ENCODE data around the gene SETD1B. TPM values are rescaled to one million over a fixed set of nuclear protein-coding genes. Genes with fewer than 3 reads are reported as not detected.

SETD1B gene
- total and polyA plus RNA-seq, 2 experiments from 2014 or later: 2.0 to 2.7 TPM

GRCh38 chr12:121769297-121769830 lies 34.4 kb upstream of the SETD1B start:
- in situ Hi-C loops (cut with MboI): no loop called here
- TF ChIP-seq EZH2 (IDR thresholded peaks at IDR 0.05; ENCODE audit: insufficient read depth, poor library complexity, severe bottlenecking): no peak
- TF ChIP-seq EZH2phosphoT487 (IDR thresholded peaks at IDR 0.05; ENCODE audit: insufficient read depth, low read depth): no peak
- Histone ChIP-seq H3K27me3 (replicated peaks; ENCODE audit: insufficient read depth) (no peaks in the 10 kb centered on the region), H3K4me2 (ENCODE audit: unreplicated experiment) (no peak overlapping the region), H3K9me3 (ENCODE audit: low read depth) (no peaks in the 10 kb centered on the region), H2AFZ (no peak overlapping the region), H3K27ac (no peak overlapping the region), H3K79me2 (ENCODE audit: insufficient read depth) (no peaks in the 10 kb centered on the region), H3F3A (ENCODE audit: insufficient read depth) (peaks cover 17% of the 10 kb centered on the region; the same call in 1 of the 2 replicates), H3K9me2 (ENCODE audit: insufficient read depth) (no peaks in the 10 kb centered on the region), H3K4me1 (ENCODE audit: insufficient read depth) (peaks cover 31% of the 10 kb centered on the region), H3K36me3 (ENCODE audit: low read depth) (no peaks in the 10 kb centered on the region), H3K4me3 (no peak overlapping the region), H3K9ac (no peak overlapping the region), H4K20me1 (ENCODE audit: insufficient read depth) (no peaks in the 10 kb centered on the region)
- WGBS, 2 experiments (ENCODE audit: low coverage in 1 of 2, low lambda C conversion rate in 2 of 2, missing lambda C conversion rate in 2 of 2): 89% methylated on average over 9 of the region's 9 CpGs
- DNase-seq: no peak

- no peaks in the 10 kb centered on the region for H3K36me3 ChIP-seq (ENCODE audit: low read depth)
- H3F3A ChIP-seq (ENCODE audit: insufficient read depth): peaks cover 17% of the 10 kb centered on the region; the same call in 1 of the 2 replicates
- H3K4me1 ChIP-seq (ENCODE audit: insufficient read depth): peaks cover 31% of the 10 kb centered on the region
- H4K20me1 ChIP-seq (ENCODE audit: insufficient read depth): no peaks in the 10 kb centered on the region
- no peaks in the 10 kb centered on the region for H3K27me3 ChIP-seq (replicated peaks; ENCODE audit: insufficient read depth)
- H3K27ac ChIP-seq: no peak overlapping the region
- in situ Hi-C loops (cut with MboI): no loop called here
- no peak for TF ChIP-seq EZH2 (IDR thresholded peaks at IDR 0.05; ENCODE audit: insufficient read depth, poor library complexity, severe bottlenecking)
- TF ChIP-seq EZH2phosphoT487 (IDR thresholded peaks at IDR 0.05; ENCODE audit: insufficient read depth, low read depth): no peak
- H3K9ac ChIP-seq: no peak overlapping the region
- DNase-seq: no peak
- H3K9me2 ChIP-seq (ENCODE audit: insufficient read depth): no peaks in the 10 kb centered on the region
- whole genome bisulfite sequencing, 2 experiments (ENCODE audit: low coverage in 1 of 2, low lambda C conversion rate in 2 of 2, missing lambda C conversion rate in 2 of 2): 88 to 92% methylated on average over 11 of the region's 11 CpGs
- no peaks in the 10 kb centered on the region for H3K79me2 ChIP-seq (ENCODE audit: insufficient read depth)
- no peaks in the 10 kb centered on the region for H3K9me3 ChIP-seq (ENCODE audit: low read depth)
- no peak overlapping the region for H3K4me2 ChIP-seq (ENCODE audit: unreplicated experiment)
- H3K4me3 ChIP-seq: no peak overlapping the region
- no peak overlapping the region for H2AFZ ChIP-seq
Observed at GRCh38 chr12:121769831-121770301, 33.9 kb upstream of the SETD1B start.

GRCh38 chr12:121770388-121770787 lies 33.4 kb upstream of the SETD1B start:
- Histone ChIP-seq H3K4me3 (no peak overlapping the region), H2AFZ (no peak overlapping the region), H3K36me3 (ENCODE audit: low read depth) (no peaks in the 10 kb centered on the region), H3K4me2 (ENCODE audit: unreplicated experiment) (no peak overlapping the region), H3F3A (ENCODE audit: insufficient read depth) (peaks cover 13% of the 10 kb centered on the region; the same call in 1 of the 2 replicates), H3K27ac (no peak overlapping the region), H3K9me2 (ENCODE audit: insufficient read depth) (no peaks in the 10 kb centered on the region), H3K4me1 (ENCODE audit: insufficient read depth) (peaks cover 29% of the 10 kb centered on the region), H3K9me3 (ENCODE audit: low read depth) (no peaks in the 10 kb centered on the region), H4K20me1 (ENCODE audit: insufficient read depth) (no peaks in the 10 kb centered on the region), H3K79me2 (ENCODE audit: insufficient read depth) (no peaks in the 10 kb centered on the region), H3K27me3 (replicated peaks; ENCODE audit: insufficient read depth) (no peaks in the 10 kb centered on the region), H3K9ac (no peak overlapping the region)
- DNase-seq: no peak
- TF ChIP-seq EZH2 (IDR thresholded peaks at IDR 0.05; ENCODE audit: insufficient read depth, poor library complexity, severe bottlenecking): no peak
- no peak for TF ChIP-seq EZH2phosphoT487 (IDR thresholded peaks at IDR 0.05; ENCODE audit: insufficient read depth, low read depth)
- in situ Hi-C loops (cut with MboI): no loop called here
- WGBS, 2 experiments (ENCODE audit: low coverage in 1 of 2, low lambda C conversion rate in 2 of 2, missing lambda C conversion rate in 2 of 2): 89% methylated on average over 9 of the region's 9 CpGs

DNA sequence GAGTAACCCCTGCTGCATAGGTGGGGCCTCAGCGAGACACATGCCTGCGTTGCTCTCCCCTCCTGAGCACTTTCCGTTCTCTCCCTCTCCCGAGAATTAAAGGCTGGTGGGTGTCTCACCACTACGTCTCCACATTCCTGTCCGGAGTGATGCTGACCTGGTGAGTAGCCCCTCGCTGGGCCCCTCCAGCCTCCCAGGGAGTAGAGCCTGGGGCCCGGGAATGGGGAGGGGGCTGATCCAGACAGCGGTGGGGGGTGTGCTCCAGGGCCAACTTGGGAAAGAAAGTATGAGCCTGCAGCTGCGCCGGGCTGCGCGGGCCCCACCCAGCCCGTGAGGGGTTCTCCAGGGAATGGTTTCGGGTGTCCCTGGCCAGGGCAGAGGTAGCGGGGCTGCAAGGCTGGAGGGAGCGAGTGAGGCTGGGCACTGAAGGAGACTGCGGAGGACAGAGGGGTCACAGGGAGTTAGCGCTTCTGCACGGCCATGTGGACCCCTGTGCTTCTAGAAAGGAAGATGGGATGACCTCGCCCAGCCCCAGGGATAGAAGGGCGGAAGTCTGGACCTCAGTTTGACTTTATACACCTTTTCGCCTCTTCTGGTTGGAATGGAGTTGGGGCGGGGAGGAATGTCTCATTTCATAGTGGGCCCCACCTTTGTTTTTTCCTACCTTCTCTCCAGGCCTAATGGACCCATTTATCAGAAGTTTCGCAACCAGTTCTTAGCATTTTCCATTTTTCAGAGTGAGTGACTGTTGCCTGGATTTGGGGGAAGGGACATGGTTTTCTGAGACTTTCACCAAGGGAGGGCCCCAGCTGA lies 32.8 kb upstream of the SETD1B start:
- Histone ChIP-seq H3K79me2 (ENCODE audit: insufficient read depth) (no peaks in the 10 kb centered on the region), H3K36me3 (ENCODE audit: low read depth) (no peaks in the 10 kb centered on the region), H3K4me2 (ENCODE audit: unreplicated experiment) (no peak overlapping the region), H3K4me3 (no peak overlapping the region), H4K20me1 (ENCODE audit: insufficient read depth) (no peaks in the 10 kb centered on the region), H3K9me3 (ENCODE audit: low read depth) (no peaks in the 10 kb centered on the region), H3K9ac (no peak overlapping the region), H3K4me1 (ENCODE audit: insufficient read depth) (peaks cover 23% of the 10 kb centered on the region), H3K27me3 (replicated peaks; ENCODE audit: insufficient read depth) (no peaks in the 10 kb centered on the region), H3K27ac (no peak overlapping the region), H3F3A (ENCODE audit: insufficient read depth) (0 out of 2 replicates have a peak, but pooled peaks cover 12% of the 10 kb centered on the region), H2AFZ (no peak overlapping the region), H3K9me2 (ENCODE audit: insufficient read depth) (no peaks in the 10 kb centered on the region)
- DNase-seq: no peak
- TF ChIP-seq EZH2 (IDR thresholded peaks at IDR 0.05; ENCODE audit: insufficient read depth, poor library complexity, severe bottlenecking) (no peak), EZH2phosphoT487 (IDR thresholded peaks at IDR 0.05; ENCODE audit: insufficient read depth, low read depth) (no peak)
- in situ Hi-C loops (cut with MboI): no loop called here
- 84 to 91% methylated on average over 20 to 25 of the region's 25 CpGs for WGBS, 2 experiments (ENCODE audit: low coverage in 1 of 2, low lambda C conversion rate in 2 of 2, missing lambda C conversion rate in 2 of 2)

Data from GM23248 (cell line).